ENCODE data around the gene TULP4. TPM values are rescaled to one million over a fixed set of nuclear protein-coding genes. Genes with fewer than 3 reads are reported as not detected.

TULP4 gene
- total RNA-seq, 2 donors from 2014 or later = 111 to 119 TPM

- DNase-seq (ENCODE audit: low spot score) = no peak
- 90% methylated on average over 7 of the region's 7 CpGs for WGBS
- no peak for TF ChIP-seq POLR2A (IDR thresholded peaks at IDR 0.05)
- Histone ChIP-seq H3K4me1 (replicated peaks) (no peaks in the 10 kb centered on the region), H3K27me3 (replicated peaks; ENCODE audit: insufficient read depth) (no peaks in the 10 kb centered on the region), H3K27ac (no peak overlapping the region), H3K4me3 (no peak overlapping the region), H3K36me3 (no peaks in the 10 kb centered on the region), H3K9me3 (no peaks in the 10 kb centered on the region)
- intact Hi-C loops (cut with DNase I) = no loop called here
These were observed 103.4 kb downstream of the TULP4 start for GRCh38 chr6:158415666-158416065.

DNA sequence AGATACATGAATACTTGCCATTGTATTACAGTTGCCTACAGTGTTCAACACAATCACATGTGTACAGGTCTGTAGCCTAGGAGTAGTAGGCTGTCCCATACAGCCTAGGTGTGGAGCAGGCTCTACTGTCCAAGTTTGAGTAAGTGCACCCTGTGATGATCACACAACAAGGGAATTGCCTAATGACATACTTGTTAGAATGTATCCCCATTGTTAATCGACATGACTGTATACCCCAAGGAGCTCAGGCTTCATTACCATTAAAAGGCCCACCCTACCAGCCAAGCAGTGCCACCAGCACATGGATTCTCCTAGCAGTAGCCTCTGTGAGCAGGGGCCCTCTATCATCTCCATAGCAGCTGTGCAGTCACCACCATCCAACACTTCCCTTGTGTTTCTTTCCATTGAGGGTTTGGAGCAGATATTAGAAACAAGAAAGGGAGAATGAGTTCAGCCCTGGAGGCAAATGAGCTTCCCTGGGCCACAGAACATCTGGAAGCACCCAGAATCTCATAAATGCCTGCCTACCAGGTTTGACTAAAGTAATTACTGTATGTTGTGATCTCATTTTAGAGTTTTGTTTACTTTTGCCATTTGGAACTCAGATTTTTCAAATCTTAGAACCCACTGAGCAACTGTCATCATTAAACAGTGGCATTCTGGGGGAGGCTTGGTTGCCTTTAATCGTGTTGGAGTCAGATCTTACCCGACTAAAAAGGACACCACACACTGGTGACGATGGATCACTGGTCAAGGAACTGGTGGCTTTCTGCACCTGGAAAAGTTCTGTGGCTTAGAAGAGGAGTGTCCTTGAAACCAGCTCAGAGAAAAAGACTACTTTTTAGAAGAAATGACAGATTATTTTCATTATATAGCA lies 104.9 kb downstream of the TULP4 start:
- no peak for DNase-seq (ENCODE audit: low spot score)
- H3K4me3 ChIP-seq = no peak overlapping the region
- no peaks in the 10 kb centered on the region for H3K4me1 ChIP-seq (replicated peaks)
- no peaks in the 10 kb centered on the region for H3K36me3 ChIP-seq
- TF ChIP-seq, protein P1, sequence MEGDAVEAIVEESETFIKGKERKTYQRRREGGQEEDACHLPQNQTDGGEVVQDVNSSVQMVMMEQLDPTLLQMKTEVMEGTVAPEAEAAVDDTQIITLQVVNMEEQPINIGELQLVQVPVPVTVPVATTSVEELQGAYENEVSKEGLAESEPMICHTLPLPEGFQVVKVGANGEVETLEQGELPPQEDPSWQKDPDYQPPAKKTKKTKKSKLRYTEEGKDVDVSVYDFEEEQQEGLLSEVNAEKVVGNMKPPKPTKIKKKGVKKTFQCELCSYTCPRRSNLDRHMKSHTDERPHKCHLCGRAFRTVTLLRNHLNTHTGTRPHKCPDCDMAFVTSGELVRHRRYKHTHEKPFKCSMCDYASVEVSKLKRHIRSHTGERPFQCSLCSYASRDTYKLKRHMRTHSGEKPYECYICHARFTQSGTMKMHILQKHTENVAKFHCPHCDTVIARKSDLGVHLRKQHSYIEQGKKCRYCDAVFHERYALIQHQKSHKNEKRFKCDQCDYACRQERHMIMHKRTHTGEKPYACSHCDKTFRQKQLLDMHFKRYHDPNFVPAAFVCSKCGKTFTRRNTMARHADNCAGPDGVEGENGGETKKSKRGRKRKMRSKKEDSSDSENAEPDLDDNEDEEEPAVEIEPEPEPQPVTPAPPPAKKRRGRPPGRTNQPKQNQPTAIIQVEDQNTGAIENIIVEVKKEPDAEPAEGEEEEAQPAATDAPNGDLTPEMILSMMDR (IDR thresholded peaks at IDR 0.05) = no peak
- TF ChIP-seq POLR2AphosphoS5 (IDR thresholded peaks at IDR 0.05) (no peak), POLR2A (IDR thresholded peaks at IDR 0.05) (no peak)
- H3K9me3 ChIP-seq = no peaks in the 10 kb centered on the region
- intact Hi-C loops (cut with DNase I) = no loop called here
- WGBS = 80% methylated on average over 4 of the region's 4 CpGs
- no peak overlapping the region for H3K27ac ChIP-seq
- no peaks in the 10 kb centered on the region for H3K27me3 ChIP-seq (replicated peaks; ENCODE audit: insufficient read depth)

DNA sequence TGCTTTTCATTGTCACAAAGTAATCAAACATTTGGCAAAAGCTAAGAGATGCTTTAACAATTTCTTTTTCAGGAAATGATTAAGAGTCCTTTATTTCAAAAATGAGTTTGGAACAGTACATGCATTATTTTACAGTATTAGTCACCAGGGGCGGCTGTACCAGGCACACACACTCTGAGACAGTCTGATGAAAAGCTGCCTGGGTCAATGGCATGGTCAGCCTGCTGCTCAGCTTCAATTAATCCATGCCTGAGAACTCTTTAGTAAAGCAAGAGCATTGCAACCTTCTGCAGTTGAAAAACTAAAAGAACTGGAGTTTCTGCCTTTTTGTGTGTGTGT lies 105.5 kb downstream of the TULP4 start:
- no peaks in the 10 kb centered on the region for H3K9me3 ChIP-seq
- intact Hi-C loops (cut with DNase I) = no loop called here
- H3K27me3 ChIP-seq (replicated peaks; ENCODE audit: insufficient read depth) = no peaks in the 10 kb centered on the region
- H3K36me3 ChIP-seq = no peaks in the 10 kb centered on the region
- no peak overlapping the region for H3K27ac ChIP-seq
- no peak for TF ChIP-seq POLR2A (IDR thresholded peaks at IDR 0.05)
- no peak for TF ChIP-seq POLR2AphosphoS5 (IDR thresholded peaks at IDR 0.05)
- TF ChIP-seq, protein P1 (IDR thresholded peaks at IDR 0.05) = no peak
- H3K4me3 ChIP-seq = no peak overlapping the region
- no peak for DNase-seq (ENCODE audit: low spot score)
- whole genome bisulfite sequencing = 46% methylated on average over 1 of the region's 1 CpG
- H3K4me1 ChIP-seq (replicated peaks) = no peaks in the 10 kb centered on the region

DNA sequence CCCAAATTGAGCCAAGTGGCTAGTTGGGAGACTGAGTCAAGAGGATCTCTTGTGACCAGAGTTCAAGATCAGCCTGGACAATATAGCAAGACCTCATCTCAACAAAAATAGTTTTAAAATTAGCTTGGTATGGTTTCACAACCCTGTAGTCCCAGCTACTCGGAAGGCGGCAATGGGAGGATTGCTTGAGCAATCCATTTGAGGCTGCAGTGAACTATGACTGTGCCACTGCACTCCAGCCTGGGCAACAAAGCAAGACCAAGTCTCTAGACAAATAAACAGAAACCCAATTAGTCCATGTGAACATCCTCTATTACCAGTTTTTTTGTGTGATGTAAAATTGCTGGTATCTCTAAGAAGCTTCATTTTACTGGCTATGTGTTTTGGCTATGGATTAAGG lies 106.2 kb downstream of the TULP4 start:
- no peaks in the 10 kb centered on the region for H3K9me3 ChIP-seq
- H3K36me3 ChIP-seq = no peaks in the 10 kb centered on the region
- no peak for DNase-seq (ENCODE audit: low spot score)
- H3K4me3 ChIP-seq = no peak overlapping the region
- H3K27me3 ChIP-seq (replicated peaks; ENCODE audit: insufficient read depth) = no peaks in the 10 kb centered on the region
- intact Hi-C loops (cut with DNase I) = no loop called here
- H3K4me1 ChIP-seq (replicated peaks) = no peaks in the 10 kb centered on the region
- no peak overlapping the region for H3K27ac ChIP-seq
- TF ChIP-seq POLR2AphosphoS5 (IDR thresholded peaks at IDR 0.05) (no peak), POLR2A (IDR thresholded peaks at IDR 0.05) (no peak)
- TF ChIP-seq, protein P1 (IDR thresholded peaks at IDR 0.05) = no peak
- WGBS = 98% methylated on average over 2 of the region's 2 CpGs

GRCh38 chr6:158419339-158419909 lies 107.2 kb downstream of the TULP4 start:
- H3K27ac ChIP-seq = no peak overlapping the region
- intact Hi-C loops (cut with DNase I) = no loop called here
- TF ChIP-seq POLR2AphosphoS5 (IDR thresholded peaks at IDR 0.05) (no peak), POLR2A (IDR thresholded peaks at IDR 0.05) (no peak)
- TF ChIP-seq, protein P1 (IDR thresholded peaks at IDR 0.05) = no peak
- no peaks in the 10 kb centered on the region for H3K4me1 ChIP-seq (replicated peaks)
- H3K9me3 ChIP-seq = no peaks in the 10 kb centered on the region
- no peaks in the 10 kb centered on the region for H3K27me3 ChIP-seq (replicated peaks; ENCODE audit: insufficient read depth)
- no peak for DNase-seq (ENCODE audit: low spot score)
- H3K36me3 ChIP-seq = no peaks in the 10 kb centered on the region
- H3K4me3 ChIP-seq = no peak overlapping the region
- 98% methylated on average over 2 of the region's 2 CpGs for WGBS

Data from prostate gland (tissue), 2 donors.